ENCODE results near the gene MLLT3. TPM values are rescaled to one million over a fixed set of nuclear protein-coding genes. Genes with fewer than 3 reads are reported as not detected.

The MLLT3 gene
- total RNA-seq, 2 experiments from 2014 or later: 70.2 to 74.7 TPM

DNA sequence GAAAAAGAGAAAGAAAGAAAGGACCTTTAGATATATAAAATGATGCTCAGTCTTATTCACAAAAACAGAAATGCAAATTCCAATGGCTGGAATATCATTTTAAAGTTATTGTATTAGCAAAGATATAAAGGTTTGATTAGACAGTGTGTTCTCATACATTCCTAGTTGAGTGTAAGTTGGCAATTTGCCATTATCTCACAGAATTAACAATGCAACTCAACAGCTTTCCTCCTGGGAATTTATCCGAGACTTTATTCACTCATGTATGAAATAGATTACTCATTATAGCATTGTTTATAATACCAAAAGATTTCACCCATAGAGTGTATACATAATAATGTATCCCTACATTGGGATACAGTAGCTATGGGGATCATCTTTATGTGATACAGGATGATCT lies 27.1 kb upstream of the MLLT3 start:
- H3K27ac Mint-ChIP-seq: no peak overlapping the region
- H3K9me3 Mint-ChIP-seq: no peaks in the 10 kb centered on the region
- DNase-seq: no peak
- CTCF ChIA-PET: no interaction called here
- H3K4me3 Mint-ChIP-seq: no peak overlapping the region
- POLR2A ChIA-PET: no interaction called here
- H3K4me1 Mint-ChIP-seq: no peaks in the 10 kb centered on the region
- peaks cover 9% of the 10 kb centered on the region for H3K27me3 Mint-ChIP-seq
- H3K36me3 Mint-ChIP-seq (ENCODE audit: low read depth): no peaks in the 10 kb centered on the region

DNA sequence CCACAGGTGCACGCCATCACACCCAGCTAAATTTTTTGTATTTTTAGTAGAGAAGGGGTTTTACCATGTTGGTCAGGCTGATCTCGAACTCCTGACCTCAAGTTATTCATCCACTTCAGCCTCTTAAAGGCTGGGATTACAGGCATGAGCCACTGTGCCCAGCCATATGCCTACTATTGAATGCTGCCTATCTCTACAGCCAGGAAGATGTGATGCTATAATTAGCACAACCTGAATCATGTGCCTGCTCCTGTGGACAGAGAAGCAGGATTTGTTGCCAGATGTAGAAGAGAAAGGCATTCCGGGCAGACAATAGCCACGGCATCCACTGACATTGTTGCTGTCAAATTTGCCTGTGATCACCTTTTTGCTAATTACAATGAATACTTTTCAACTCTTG lies 24.4 kb upstream of the MLLT3 start:
- H3K27ac Mint-ChIP-seq: no peak overlapping the region
- H3K4me3 Mint-ChIP-seq: no peak overlapping the region
- no peak for DNase-seq
- H3K4me1 Mint-ChIP-seq: no peaks in the 10 kb centered on the region
- no peaks in the 10 kb centered on the region for H3K9me3 Mint-ChIP-seq
- H3K27me3 Mint-ChIP-seq: peaks cover 12% of the 10 kb centered on the region
- peaks cover 1% of the 10 kb centered on the region for H3K36me3 Mint-ChIP-seq (ENCODE audit: low read depth)
- CTCF ChIA-PET: interaction anchor here (1.3 kb wide), 1 partner anchor 22 kb away, joined by 3 read pairs; no protein-coding TSS in a partner anchor
- POLR2A ChIA-PET: no interaction called here

GRCh38 chr9:20643660-20644059 lies 21.4 kb upstream of the MLLT3 start:
- peaks cover 12% of the 10 kb centered on the region for H3K4me1 Mint-ChIP-seq
- peaks cover 9% of the 10 kb centered on the region for H3K27me3 Mint-ChIP-seq
- no peak for DNase-seq
- POLR2A ChIA-PET: no interaction called here
- no peaks in the 10 kb centered on the region for H3K9me3 Mint-ChIP-seq
- H3K36me3 Mint-ChIP-seq (ENCODE audit: low read depth): peaks cover 1% of the 10 kb centered on the region
- CTCF ChIA-PET: no interaction called here
- no peak overlapping the region for H3K27ac Mint-ChIP-seq
- no peak overlapping the region for H3K4me3 Mint-ChIP-seq

DNA sequence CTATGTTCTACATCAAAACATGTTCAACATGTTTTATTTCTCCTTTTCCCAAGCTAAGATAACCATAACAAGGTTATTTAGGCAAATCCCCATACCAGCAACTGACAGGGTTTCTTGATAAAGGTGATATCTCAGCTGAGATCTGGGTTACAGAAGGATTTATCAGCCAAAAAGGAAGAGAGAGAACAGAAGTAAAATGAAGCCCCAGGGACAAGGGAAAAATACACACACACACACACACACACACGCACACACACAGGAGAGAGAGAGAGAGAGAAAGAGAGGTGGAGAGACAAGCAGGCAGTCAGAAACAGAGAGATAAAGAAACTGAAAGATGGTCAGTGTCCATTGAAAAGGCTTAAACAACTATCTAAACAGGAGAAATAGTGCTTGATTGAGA lies 19.7 kb upstream of the MLLT3 start:
- CTCF ChIA-PET: no interaction called here
- Mint-ChIP-seq H3K27ac (no peak overlapping the region), H3K9me3 (no peaks in the 10 kb centered on the region), H3K4me3 (no peak overlapping the region), H3K27me3 (peaks cover 9% of the 10 kb centered on the region), H3K4me1 (peaks cover 12% of the 10 kb centered on the region), H3K36me3 (ENCODE audit: low read depth) (peaks cover 1% of the 10 kb centered on the region)
- POLR2A ChIA-PET: no interaction called here
- no peak for DNase-seq

- DNase-seq: peak; percentile 71
- ChIA-PET POLR2A (no interaction called here), CTCF (interaction anchor here (1.3 kb wide), 3 partner anchors 11 to 16 kb away, joined by 4 to 5 read pairs (median 4); no protein-coding TSS in a partner anchor)
- Mint-ChIP-seq H3K9me3 (no peaks in the 10 kb centered on the region), H3K4me1 (peaks cover 12% of the 10 kb centered on the region), H3K4me3 (no peak overlapping the region), H3K36me3 (ENCODE audit: low read depth) (peaks cover 1% of the 10 kb centered on the region), H3K27me3 (peaks cover 12% of the 10 kb centered on the region), H3K27ac (peak overlapping the region; percentile 68)
Measured at GRCh38 chr9:20640331-20641187, 18.3 kb upstream of the MLLT3 start.

DNA sequence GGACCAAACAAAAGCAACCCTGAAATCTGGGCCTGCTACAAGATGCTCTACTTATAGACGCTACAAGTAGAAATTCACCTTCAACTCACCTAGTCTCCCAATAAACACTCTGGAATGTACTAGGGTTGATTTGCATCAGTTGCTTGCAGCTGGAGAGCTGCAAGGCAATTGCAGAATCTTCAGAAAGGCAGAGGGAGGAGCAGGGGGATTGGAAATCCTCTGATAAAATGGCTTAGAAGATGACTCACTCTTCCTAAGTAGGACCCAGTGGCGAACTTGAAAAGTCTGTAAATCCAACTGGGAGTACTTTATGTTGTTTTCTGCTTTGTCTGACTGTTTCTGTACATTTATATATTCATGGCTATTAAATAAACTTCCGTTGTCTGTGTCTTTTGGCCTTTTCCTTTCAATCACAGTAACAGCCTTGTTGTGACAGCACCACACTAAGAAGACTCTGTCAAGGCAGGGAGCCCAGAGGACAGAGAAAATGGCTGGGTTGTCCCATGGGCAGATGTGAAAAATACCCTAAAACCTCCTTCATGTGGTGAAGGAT lies 14.7 kb upstream of the MLLT3 start:
- no peak overlapping the region for H3K27ac Mint-ChIP-seq
- H3K36me3 Mint-ChIP-seq (ENCODE audit: low read depth): no peaks in the 10 kb centered on the region
- H3K4me3 Mint-ChIP-seq: no peak overlapping the region
- peaks cover 20% of the 10 kb centered on the region for H3K27me3 Mint-ChIP-seq
- ChIA-PET POLR2A (no interaction called here), CTCF (no interaction called here)
- no peak for DNase-seq
- peaks cover 12% of the 10 kb centered on the region for H3K4me1 Mint-ChIP-seq
- no peaks in the 10 kb centered on the region for H3K9me3 Mint-ChIP-seq

DNA sequence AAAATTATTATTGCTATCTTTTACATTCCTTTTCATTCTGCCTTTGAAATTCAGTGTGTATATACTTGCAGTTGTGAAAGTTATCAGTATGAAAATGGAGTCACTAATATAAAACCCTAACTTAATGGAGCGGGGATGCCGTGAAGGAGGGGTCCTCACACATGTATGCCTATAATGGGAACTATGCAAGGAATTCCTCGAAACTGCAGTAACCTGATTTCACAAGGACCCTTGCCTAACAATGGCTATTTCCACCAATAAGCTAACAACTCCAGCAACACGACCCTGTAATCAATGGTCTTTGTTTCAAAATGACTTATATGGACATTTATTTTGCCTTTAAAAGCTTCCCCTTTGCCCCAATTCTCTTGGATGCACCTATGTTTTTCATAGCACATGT lies 12.6 kb upstream of the MLLT3 start:
- Mint-ChIP-seq H3K9me3 (no peaks in the 10 kb centered on the region), H3K4me3 (no peak overlapping the region), H3K27me3 (peaks cover 38% of the 10 kb centered on the region), H3K27ac (no peak overlapping the region), H3K36me3 (ENCODE audit: low read depth) (no peaks in the 10 kb centered on the region), H3K4me1 (peaks cover 1% of the 10 kb centered on the region)
- no peak for DNase-seq
- ChIA-PET CTCF (interaction anchor here (1.1 kb wide), 1 partner anchor 10 kb away, joined by 4 read pairs; no protein-coding TSS in a partner anchor), POLR2A (no interaction called here)

DNA sequence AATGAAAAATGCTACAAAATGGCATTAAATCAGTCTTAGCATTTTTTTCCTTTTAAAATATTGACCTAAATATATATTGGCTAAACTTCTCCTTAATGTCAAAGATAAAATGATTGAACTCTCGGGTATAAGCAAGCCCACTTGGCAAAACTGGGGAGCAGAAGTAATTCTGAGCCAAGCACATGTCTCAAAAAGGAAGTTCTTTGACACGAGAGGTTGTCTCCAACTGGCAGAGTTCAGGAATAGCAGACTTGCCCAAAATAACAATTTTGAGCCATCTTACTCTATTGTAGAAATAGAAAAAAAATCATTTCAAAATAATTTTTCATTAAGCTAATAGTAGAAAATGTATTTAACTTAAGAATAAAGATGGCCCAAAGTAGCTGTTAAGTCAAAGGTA lies 10.4 kb upstream of the MLLT3 start:
- H3K4me1 Mint-ChIP-seq: no peaks in the 10 kb centered on the region
- no peak overlapping the region for H3K27ac Mint-ChIP-seq
- no peak for DNase-seq
- no peaks in the 10 kb centered on the region for H3K36me3 Mint-ChIP-seq (ENCODE audit: low read depth)
- peaks cover 42% of the 10 kb centered on the region for H3K27me3 Mint-ChIP-seq
- ChIA-PET CTCF (no interaction called here), POLR2A (no interaction called here)
- H3K9me3 Mint-ChIP-seq: no peaks in the 10 kb centered on the region
- no peak overlapping the region for H3K4me3 Mint-ChIP-seq

GRCh38 chr9:20630241-20630943 lies 8.1 kb upstream of the MLLT3 start:
- Mint-ChIP-seq H3K27ac (no peak overlapping the region), H3K36me3 (ENCODE audit: low read depth) (no peaks in the 10 kb centered on the region), H3K4me3 (no peak overlapping the region), H3K9me3 (no peaks in the 10 kb centered on the region), H3K4me1 (no peaks in the 10 kb centered on the region), H3K27me3 (peaks cover 31% of the 10 kb centered on the region)
- DNase-seq: no peak
- ChIA-PET CTCF (interaction anchor here (0.7 kb wide), 1 partner anchor 18 kb away, joined by 3 read pairs; no protein-coding TSS in a partner anchor), POLR2A (no interaction called here)

- Mint-ChIP-seq H3K27ac (no peak overlapping the region), H3K4me3 (peak overlapping the region; percentile 89), H3K27me3 (peaks cover 3% of the 10 kb centered on the region), H3K36me3 (ENCODE audit: low read depth) (peaks cover 11% of the 10 kb centered on the region), H3K4me1 (peaks cover 22% of the 10 kb centered on the region), H3K9me3 (no peaks in the 10 kb centered on the region)
- ChIA-PET CTCF (interaction anchor here (0.9 to 2.0 kb wide), 14 partner anchors 10 to 486 kb away, joined by 3 to 14 read pairs (median 4); partner anchors contain the start of gene FOCAD), POLR2A (no interaction called here)
- no peak for DNase-seq
Measured at GRCh38 chr9:20625003-20625349, 2.7 kb upstream of the MLLT3 start.

- Mint-ChIP-seq H3K4me3 (peak overlapping the region; percentile 89), H3K36me3 (ENCODE audit: low read depth) (peaks cover 17% of the 10 kb centered on the region), H3K27ac (peak overlapping the region; percentile 97), H3K9me3 (no peaks in the 10 kb centered on the region), H3K4me1 (peaks cover 28% of the 10 kb centered on the region), H3K27me3 (peaks cover 3% of the 10 kb centered on the region)
- CTCF ChIA-PET: interaction anchor here (0.7 to 2.0 kb wide), 16 partner anchors 11 to 487 kb away, joined by 3 to 14 read pairs (median 3); partner anchors contain the start of gene FOCAD
- DNase-seq: peak; percentile 49
- POLR2A ChIA-PET: no interaction called here
Measured at GRCh38 chr9:20624201-20625002, 2.1 kb upstream of the MLLT3 start.

- Mint-ChIP-seq H3K36me3 (ENCODE audit: low read depth) (peaks cover 23% of the 10 kb centered on the region), H3K9me3 (no peaks in the 10 kb centered on the region), H3K4me1 (peaks cover 34% of the 10 kb centered on the region), H3K27me3 (no peaks in the 10 kb centered on the region), H3K4me3 (peak overlapping the region; percentile 89), H3K27ac (peak overlapping the region; percentile 97)
- no peak for DNase-seq
- CTCF ChIA-PET: interaction anchor here (0.9 to 2.0 kb wide), 3 partner anchors 67 to 318 kb away, joined by 3 to 14 read pairs (median 3); no protein-coding TSS in a partner anchor
- POLR2A ChIA-PET: no interaction called here
Measured at GRCh38 chr9:20623748-20624124, 1.4 kb upstream of the MLLT3 start.

Measured in activated CD4-positive, alpha-beta T cell treated with anti-CD3 and anti-CD28 coated beads, Interleukin-2, amount 10 ng/mL, durations not matched to agents 7 days and 5 days (primary cell).